ENCODE results near the gene MORN5.

Gene MORN5

DNA sequence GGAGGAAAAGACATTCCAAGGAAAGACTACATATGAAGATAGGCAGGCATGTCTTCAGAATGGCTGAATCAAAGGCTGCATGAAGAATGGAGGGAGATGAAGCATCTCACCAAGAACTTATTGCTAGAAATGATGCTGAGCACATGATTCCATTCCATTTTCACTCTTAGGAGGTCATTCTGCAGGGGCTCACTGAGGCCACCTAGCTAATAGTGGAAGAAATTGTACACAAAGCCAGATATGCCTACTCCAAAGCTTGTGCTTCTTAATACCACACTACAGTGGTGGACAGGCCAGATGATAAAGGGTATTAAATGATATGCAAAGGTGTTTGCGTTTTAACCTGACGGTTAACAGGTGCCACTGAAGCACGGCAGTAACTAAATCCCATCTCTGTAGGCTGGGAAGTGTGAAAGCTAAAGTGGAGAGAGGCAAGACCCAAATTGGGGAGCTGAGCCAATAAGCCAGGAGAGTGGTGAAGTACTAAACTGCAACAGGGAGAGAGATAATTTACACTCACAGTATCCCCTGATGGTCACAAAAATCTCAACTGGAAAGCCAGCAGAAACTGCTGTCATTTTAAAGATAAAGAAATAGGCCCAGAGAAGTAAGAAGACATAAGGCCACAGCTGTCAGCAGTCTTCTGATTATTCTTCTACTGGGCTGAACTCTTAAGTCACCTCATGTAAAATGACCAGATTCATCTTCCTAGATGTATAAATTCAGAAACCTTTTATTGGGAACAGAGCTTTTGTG lies 14.7 kb upstream of the MORN5 start:
- no peak overlapping the region for H3K4me3 Mint-ChIP-seq
- H3K27ac Mint-ChIP-seq = no peak overlapping the region
- no peak for DNase-seq
- peaks cover 77% of the 10 kb centered on the region for H3K36me3 Mint-ChIP-seq (ENCODE audit: low read depth)
- H3K9me3 Mint-ChIP-seq = no peaks in the 10 kb centered on the region
- H3K4me1 Mint-ChIP-seq (ENCODE audit: low read depth) = no peaks in the 10 kb centered on the region
- H3K27me3 Mint-ChIP-seq = no peaks in the 10 kb centered on the region

GRCh38 chr9:122145592-122145863 lies 14.2 kb upstream of the MORN5 start:
- H3K27me3 Mint-ChIP-seq = no peaks in the 10 kb centered on the region
- H3K9me3 Mint-ChIP-seq = no peaks in the 10 kb centered on the region
- no peak overlapping the region for H3K4me3 Mint-ChIP-seq
- no peak for DNase-seq
- H3K27ac Mint-ChIP-seq = no peak overlapping the region
- no peaks in the 10 kb centered on the region for H3K4me1 Mint-ChIP-seq (ENCODE audit: low read depth)
- peaks cover 80% of the 10 kb centered on the region for H3K36me3 Mint-ChIP-seq (ENCODE audit: low read depth)

DNA sequence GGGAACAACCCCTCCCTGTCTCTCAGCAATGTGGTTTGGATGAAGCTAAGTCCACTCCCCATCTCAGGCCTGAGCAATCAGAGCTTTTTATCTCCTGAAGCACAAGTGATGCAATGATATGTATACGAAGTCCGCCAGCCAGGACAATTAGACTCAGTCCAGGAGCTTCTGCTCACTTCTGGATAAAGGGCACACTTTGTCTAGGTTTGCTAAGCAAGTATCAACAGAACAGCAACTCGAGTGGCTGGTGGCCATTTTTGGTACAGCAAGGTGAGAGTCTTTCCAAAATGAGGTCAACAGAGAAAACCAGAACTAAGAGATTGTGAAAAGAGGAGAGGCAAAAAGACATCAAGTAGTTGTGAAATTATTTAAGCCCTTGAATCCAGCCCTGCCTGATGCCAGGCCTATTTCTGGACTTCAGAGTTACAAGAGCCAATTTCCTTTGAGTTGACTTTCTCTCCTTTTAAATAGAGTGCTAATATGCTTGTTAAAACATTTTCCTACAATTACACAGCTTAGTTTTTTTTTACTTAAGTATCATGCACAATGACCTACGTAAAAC lies 8.4 kb upstream of the MORN5 start:
- peaks cover 20% of the 10 kb centered on the region for H3K4me1 Mint-ChIP-seq (ENCODE audit: low read depth)
- H3K27me3 Mint-ChIP-seq = no peaks in the 10 kb centered on the region
- H3K4me3 Mint-ChIP-seq = no peak overlapping the region
- no peak for DNase-seq
- peak overlapping the region; percentile 6 for H3K27ac Mint-ChIP-seq
- H3K9me3 Mint-ChIP-seq = no peaks in the 10 kb centered on the region
- peaks cover 61% of the 10 kb centered on the region for H3K36me3 Mint-ChIP-seq (ENCODE audit: low read depth)

- no peak overlapping the region for H3K4me3 Mint-ChIP-seq
- no peaks in the 10 kb centered on the region for H3K9me3 Mint-ChIP-seq
- peaks cover 50% of the 10 kb centered on the region for H3K4me1 Mint-ChIP-seq (ENCODE audit: low read depth)
- no peak for DNase-seq
- H3K27me3 Mint-ChIP-seq = no peaks in the 10 kb centered on the region
- peaks cover 36% of the 10 kb centered on the region for H3K36me3 Mint-ChIP-seq (ENCODE audit: low read depth)
- no peak overlapping the region for H3K27ac Mint-ChIP-seq
Observed at GRCh38 chr9:122155796-122156195, 3.9 kb upstream of the MORN5 start.

DNA sequence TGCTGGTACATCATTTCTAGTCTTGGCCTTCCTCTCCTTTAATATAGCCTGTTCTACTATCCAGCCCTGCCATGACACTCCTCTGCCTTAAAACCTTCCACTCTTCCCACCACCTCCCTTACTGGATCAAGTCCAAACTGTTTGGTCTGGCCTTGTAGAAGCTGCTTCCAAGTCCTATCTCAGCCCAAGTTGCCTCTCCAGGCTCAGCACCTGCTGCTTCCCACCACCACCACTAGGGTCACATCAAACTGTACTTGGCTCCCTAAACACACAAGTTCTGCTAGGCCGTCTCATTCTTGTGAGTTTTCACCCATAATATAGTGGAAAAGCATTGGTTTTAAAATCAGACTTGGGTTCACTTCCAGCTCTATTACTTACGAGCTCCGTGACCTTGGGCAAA lies 1.5 kb upstream of the MORN5 start:
- peak overlapping the region; percentile 48 for H3K4me3 Mint-ChIP-seq
- peaks cover 44% of the 10 kb centered on the region for H3K4me1 Mint-ChIP-seq (ENCODE audit: low read depth)
- H3K36me3 Mint-ChIP-seq (ENCODE audit: low read depth) = peaks cover 19% of the 10 kb centered on the region

DNA sequence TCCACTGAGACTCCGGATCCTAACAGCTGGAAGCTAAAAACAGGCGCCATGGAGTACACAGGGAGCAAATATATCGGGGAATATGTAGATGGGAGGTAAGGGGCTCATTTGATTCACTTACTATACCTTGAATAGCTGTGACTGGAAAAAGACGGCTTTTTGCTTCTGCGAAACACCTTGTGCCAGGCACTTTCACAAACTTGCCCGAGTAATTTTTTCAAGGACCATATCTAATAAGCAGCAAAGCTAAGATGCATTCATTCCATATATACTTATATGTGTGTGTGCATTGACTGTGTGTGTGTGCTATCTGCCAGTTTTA lies 178 bp downstream of the MORN5 start:
- peaks cover 6% of the 10 kb centered on the region for H3K9me3 Mint-ChIP-seq

More for the DNA sequence above, 1.5 kb upstream of the MORN5 start:
- Mint-ChIP-seq H3K27me3 (peaks cover 10% of the 10 kb centered on the region), H3K27ac (no peak overlapping the region), H3K9me3 (peaks cover 6% of the 10 kb centered on the region)
- DNase-seq = peak; percentile 37

GRCh38 chr9:122162415-122162814 lies 2.7 kb downstream of the MORN5 start:
- H3K4me3 Mint-ChIP-seq = no peak overlapping the region
- DNase-seq = no peak
- no peak overlapping the region for H3K27ac Mint-ChIP-seq
- peaks cover 10% of the 10 kb centered on the region for H3K36me3 Mint-ChIP-seq (ENCODE audit: low read depth)
- H3K9me3 Mint-ChIP-seq = peaks cover 6% of the 10 kb centered on the region
- H3K27me3 Mint-ChIP-seq = peaks cover 24% of the 10 kb centered on the region
- H3K4me1 Mint-ChIP-seq (ENCODE audit: low read depth) = peaks cover 19% of the 10 kb centered on the region

More for the DNA sequence above, 178 bp downstream of the MORN5 start:
- Mint-ChIP-seq H3K27me3 (peaks cover 17% of the 10 kb centered on the region), H3K4me3 (peak overlapping the region; percentile 98), H3K27ac (peak overlapping the region; percentile 98), H3K4me1 (ENCODE audit: low read depth) (peaks cover 35% of the 10 kb centered on the region), H3K36me3 (ENCODE audit: low read depth) (peaks cover 14% of the 10 kb centered on the region)
- DNase-seq = no peak

DNA sequence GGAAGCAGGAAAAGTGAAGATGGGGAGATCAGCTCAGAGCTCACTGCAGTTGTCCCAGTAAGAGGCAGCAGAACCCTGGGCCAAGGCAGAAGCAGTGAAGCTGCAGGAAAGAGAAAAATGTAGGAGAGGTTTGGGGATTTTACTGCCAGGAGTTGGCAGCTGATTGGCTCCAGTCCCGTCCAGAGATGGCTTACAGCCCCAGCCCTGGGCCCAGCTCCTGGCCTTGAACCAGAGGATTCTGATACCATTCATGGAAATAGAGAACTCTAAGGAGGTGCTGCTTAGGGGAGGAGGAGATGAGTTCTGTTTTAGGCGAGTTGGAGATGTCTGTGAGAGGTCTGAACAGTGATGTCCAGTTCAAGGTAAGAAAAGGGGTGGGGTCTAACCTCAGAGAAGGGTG lies 4.6 kb downstream of the MORN5 start:
- Mint-ChIP-seq H3K27me3 (peaks cover 37% of the 10 kb centered on the region), H3K4me3 (no peak overlapping the region), H3K9me3 (peaks cover 6% of the 10 kb centered on the region), H3K36me3 (ENCODE audit: low read depth) (peaks cover 3% of the 10 kb centered on the region), H3K27ac (no peak overlapping the region), H3K4me1 (ENCODE audit: low read depth) (peaks cover 9% of the 10 kb centered on the region)
- no peak for DNase-seq

GRCh38 chr9:122168356-122168755 lies 8.6 kb downstream of the MORN5 start:
- H3K27me3 Mint-ChIP-seq = peaks cover 44% of the 10 kb centered on the region
- H3K36me3 Mint-ChIP-seq (ENCODE audit: low read depth) = no peaks in the 10 kb centered on the region
- H3K27ac Mint-ChIP-seq = no peak overlapping the region
- H3K4me1 Mint-ChIP-seq (ENCODE audit: low read depth) = no peaks in the 10 kb centered on the region
- no peaks in the 10 kb centered on the region for H3K9me3 Mint-ChIP-seq
- no peak overlapping the region for H3K4me3 Mint-ChIP-seq
- DNase-seq = no peak

- Mint-ChIP-seq H3K27me3 (peaks cover 45% of the 10 kb centered on the region), H3K27ac (no peak overlapping the region), H3K4me1 (ENCODE audit: low read depth) (no peaks in the 10 kb centered on the region), H3K36me3 (ENCODE audit: low read depth) (no peaks in the 10 kb centered on the region), H3K9me3 (no peaks in the 10 kb centered on the region), H3K4me3 (no peak overlapping the region)
- DNase-seq = no peak
Observed at GRCh38 chr9:122172131-122172530, 12.4 kb downstream of the MORN5 start.

DNA sequence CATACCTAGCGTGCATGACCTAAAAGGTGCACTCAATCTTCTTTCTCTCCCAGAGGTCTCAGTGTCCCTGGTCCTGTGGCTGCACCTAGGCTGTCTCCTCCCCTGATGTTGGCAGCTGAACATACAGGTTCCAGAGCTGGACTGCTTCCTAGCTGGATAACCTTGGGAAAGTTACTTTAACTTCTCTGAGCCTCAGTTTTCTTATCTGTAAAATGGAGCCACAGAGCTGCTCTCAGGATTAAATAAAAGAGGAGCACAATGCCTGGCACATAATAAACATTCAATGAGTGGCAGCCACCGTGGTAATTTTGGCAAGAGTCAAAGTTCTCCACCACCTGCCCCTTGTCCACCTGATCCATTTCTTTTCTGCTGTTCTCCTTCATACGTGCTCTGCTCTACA lies 14.0 kb downstream of the MORN5 start:
- no peak overlapping the region for H3K4me3 Mint-ChIP-seq
- H3K27me3 Mint-ChIP-seq = peaks cover 37% of the 10 kb centered on the region
- H3K9me3 Mint-ChIP-seq = no peaks in the 10 kb centered on the region
- no peak overlapping the region for H3K27ac Mint-ChIP-seq
- no peak for DNase-seq
- H3K4me1 Mint-ChIP-seq (ENCODE audit: low read depth) = no peaks in the 10 kb centered on the region
- no peaks in the 10 kb centered on the region for H3K36me3 Mint-ChIP-seq (ENCODE audit: low read depth)

GRCh38 chr9:122176916-122177315 lies 17.2 kb downstream of the MORN5 start:
- Mint-ChIP-seq H3K27me3 (peaks cover 26% of the 10 kb centered on the region), H3K4me1 (ENCODE audit: low read depth) (no peaks in the 10 kb centered on the region), H3K27ac (no peak overlapping the region), H3K36me3 (ENCODE audit: low read depth) (no peaks in the 10 kb centered on the region), H3K4me3 (no peak overlapping the region), H3K9me3 (no peaks in the 10 kb centered on the region)
- no peak for DNase-seq

- H3K36me3 Mint-ChIP-seq (ENCODE audit: low read depth) = no peaks in the 10 kb centered on the region
- H3K27ac Mint-ChIP-seq = no peak overlapping the region
- no peak for DNase-seq
- H3K4me1 Mint-ChIP-seq (ENCODE audit: low read depth) = no peaks in the 10 kb centered on the region
- peaks cover 23% of the 10 kb centered on the region for H3K27me3 Mint-ChIP-seq
- H3K4me3 Mint-ChIP-seq = no peak overlapping the region
- H3K9me3 Mint-ChIP-seq = no peaks in the 10 kb centered on the region
Observed at GRCh38 chr9:122179054-122179689, 19.5 kb downstream of the MORN5 start.

DNA sequence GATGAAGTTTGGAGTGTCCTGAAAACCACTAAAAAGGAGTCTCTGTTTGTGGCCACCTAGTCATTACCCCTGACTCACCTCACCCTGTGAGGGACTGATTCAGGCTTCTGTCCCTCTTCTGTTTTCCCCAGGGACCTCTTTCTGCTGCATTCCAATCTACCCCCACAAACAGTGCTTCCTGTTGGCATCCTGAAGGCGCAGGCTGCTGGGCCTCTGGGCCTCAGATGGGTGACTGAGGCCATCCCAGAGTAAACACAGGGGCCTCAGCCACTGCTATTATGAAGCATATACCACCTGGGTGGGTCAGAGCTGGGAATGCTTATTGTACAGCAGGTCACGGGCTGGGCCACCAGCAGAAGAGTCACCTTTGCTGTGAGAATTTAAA lies 20.0 kb downstream of the MORN5 start:
- no peak for DNase-seq
- Mint-ChIP-seq H3K9me3 (no peaks in the 10 kb centered on the region), H3K4me1 (ENCODE audit: low read depth) (no peaks in the 10 kb centered on the region), H3K27me3 (peaks cover 22% of the 10 kb centered on the region), H3K27ac (no peak overlapping the region), H3K4me3 (no peak overlapping the region), H3K36me3 (ENCODE audit: low read depth) (no peaks in the 10 kb centered on the region)

GRCh38 chr9:122180633-122181032 lies 20.9 kb downstream of the MORN5 start:
- peaks cover 22% of the 10 kb centered on the region for H3K27me3 Mint-ChIP-seq
- H3K27ac Mint-ChIP-seq = no peak overlapping the region
- H3K36me3 Mint-ChIP-seq (ENCODE audit: low read depth) = no peaks in the 10 kb centered on the region
- H3K4me3 Mint-ChIP-seq = no peak overlapping the region
- H3K9me3 Mint-ChIP-seq = no peaks in the 10 kb centered on the region
- no peak for DNase-seq
- no peaks in the 10 kb centered on the region for H3K4me1 Mint-ChIP-seq (ENCODE audit: low read depth)

Measured in activated T-cell treated with anti-CD3 and anti-CD28 coated beads, Interleukin-2, amount 50 U/mL, for 24 hours (primary cell).